ENCODE results near the gene ADAD1. TPM values are rescaled to one million over a fixed set of nuclear protein-coding genes. Genes with fewer than 3 reads are reported as not detected.

ADAD1 gene
- total and polyA plus RNA-seq, 3 experiments from 2014 or later = not detected

DNA sequence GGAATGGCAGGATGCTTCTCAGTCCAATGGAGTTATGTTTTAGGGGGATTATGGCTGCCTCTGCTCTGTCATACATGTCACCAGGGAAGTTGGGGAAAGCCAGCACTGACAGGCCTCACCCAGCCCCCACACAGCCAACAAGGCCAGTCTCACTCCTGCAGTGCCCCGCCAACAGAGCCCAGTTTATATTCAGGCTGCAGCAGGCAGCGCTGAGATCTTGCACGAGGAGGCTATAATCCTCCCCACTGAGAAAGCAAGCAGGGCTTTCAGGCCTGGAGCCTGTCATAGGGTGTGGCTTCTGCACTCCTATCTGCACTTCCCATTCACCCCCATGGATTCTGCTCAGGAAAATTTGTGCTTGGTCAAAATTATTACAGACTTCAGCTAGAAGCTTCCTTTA lies 25.1 kb downstream of the ADAD1 start:
- H3K4me3 ChIP-seq (ENCODE audit: low read length) = no peak overlapping the region
- no peaks in the 10 kb centered on the region for H3K36me3 ChIP-seq (ENCODE audit: insufficient read depth, low read length)
- no peak overlapping the region for H3K27ac Mint-ChIP-seq
- peaks cover 0 to 4% (median 0%) of the 10 kb centered on the region in 3 donors for H3K36me3 Mint-ChIP-seq
- POLR2A ChIA-PET = no interaction called here
- no peak for DNase-seq
- no peaks in the 10 kb centered on the region for H3K4me1 Mint-ChIP-seq
- peaks cover 0 to 4% (median 0%) of the 10 kb centered on the region in 5 donors for H3K9me3 Mint-ChIP-seq
- H3K27me3 Mint-ChIP-seq = peaks cover 0 to 4% of the 10 kb centered on the region in 2 donors
- no peaks in the 10 kb centered on the region for H3K4me1 ChIP-seq (ENCODE audit: insufficient read depth, low read length)
- H3K9me3 ChIP-seq (ENCODE audit: low read length) = no peaks in the 10 kb centered on the region
- no peak overlapping the region for H3K27ac ChIP-seq (ENCODE audit: low read depth, low read length)
- no peaks in the 10 kb centered on the region for H3K27me3 ChIP-seq (ENCODE audit: insufficient read depth, low read length, poor library complexity, severe bottlenecking)
- no peak overlapping the region for H3K4me3 Mint-ChIP-seq
- CTCF ChIA-PET = no interaction called here

DNA sequence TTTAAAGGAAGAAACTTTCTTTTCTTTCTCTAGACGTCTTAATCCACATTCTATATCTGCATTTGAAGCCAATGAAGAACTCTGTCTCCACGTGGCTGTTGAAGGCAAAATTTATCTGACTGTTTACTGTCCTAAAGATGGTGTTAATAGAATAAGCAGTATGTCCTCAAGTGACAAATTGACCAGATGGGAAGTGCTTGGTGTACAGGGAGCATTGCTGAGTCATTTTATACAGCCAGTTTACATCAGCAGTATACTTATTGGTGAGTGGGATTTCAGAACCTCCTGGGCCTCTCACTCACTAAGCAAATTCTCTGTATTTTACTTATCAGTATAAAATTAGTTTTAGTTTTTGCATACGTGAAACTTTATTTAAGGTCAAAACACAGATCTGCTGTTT lies 33.7 kb downstream of the ADAD1 start:
- Mint-ChIP-seq H3K27ac (peak overlapping the region in 1 of 8 donors; percentile 66), H3K27me3 (no peaks in the 10 kb centered on the region), H3K9me3 (no peaks in the 10 kb centered on the region), H3K4me1 (no peaks in the 10 kb centered on the region), H3K4me3 (no peak overlapping the region), H3K36me3 (no peaks in the 10 kb centered on the region)
- H3K27ac ChIP-seq (ENCODE audit: low read depth, low read length) = no peak overlapping the region
- H3K9me3 ChIP-seq (ENCODE audit: low read length) = no peaks in the 10 kb centered on the region
- no peak overlapping the region for H3K4me3 ChIP-seq (ENCODE audit: low read length)
- H3K4me1 ChIP-seq (ENCODE audit: insufficient read depth, low read length) = no peaks in the 10 kb centered on the region
- H3K36me3 ChIP-seq (ENCODE audit: insufficient read depth, low read length) = no peaks in the 10 kb centered on the region
- ChIA-PET POLR2A (no interaction called here), CTCF (no interaction called here)
- no peak for DNase-seq
- H3K27me3 ChIP-seq (ENCODE audit: insufficient read depth, low read length, poor library complexity, severe bottlenecking) = no peaks in the 10 kb centered on the region

DNA sequence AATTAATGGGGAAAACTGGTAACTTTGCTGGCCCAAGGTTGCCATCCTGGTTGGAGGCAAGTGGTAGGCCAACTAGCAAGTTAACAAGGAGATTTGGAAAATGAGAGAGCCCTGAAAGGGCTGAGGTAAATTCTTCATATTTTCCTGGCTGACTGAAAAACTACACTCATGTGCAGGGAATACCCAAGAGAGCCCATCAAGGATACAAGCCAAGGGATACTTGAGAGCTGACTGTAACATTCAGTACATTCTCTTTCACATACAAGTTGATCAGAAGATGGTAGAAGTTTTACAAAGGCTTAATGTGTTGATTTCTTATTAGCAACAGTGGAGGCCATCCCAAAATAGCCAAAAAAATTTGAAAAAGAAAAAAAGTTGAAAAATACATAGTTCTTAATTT lies 44.4 kb downstream of the ADAD1 start:
- Histone ChIP-seq H3K36me3 (ENCODE audit: insufficient read depth, low read length) (no peaks in the 10 kb centered on the region), H3K27ac (ENCODE audit: low read depth, low read length) (no peak overlapping the region), H3K4me1 (ENCODE audit: insufficient read depth, low read length) (no peaks in the 10 kb centered on the region), H3K9me3 (ENCODE audit: low read length) (no peaks in the 10 kb centered on the region), H3K27me3 (ENCODE audit: insufficient read depth, low read length, poor library complexity, severe bottlenecking) (no peaks in the 10 kb centered on the region), H3K4me3 (ENCODE audit: low read length) (no peak overlapping the region)
- peaks cover 0 to 8% (median 4%) of the 10 kb centered on the region in 5 donors for H3K9me3 Mint-ChIP-seq
- H3K27ac Mint-ChIP-seq = no peak overlapping the region
- no peak overlapping the region for H3K4me3 Mint-ChIP-seq
- ChIA-PET POLR2A (no interaction called here), CTCF (no interaction called here)
- DNase-seq = no peak
- H3K27me3 Mint-ChIP-seq = no peaks in the 10 kb centered on the region
- peaks cover 0 to 5% (median 2%) of the 10 kb centered on the region in 3 donors for H3K36me3 Mint-ChIP-seq
- no peaks in the 10 kb centered on the region for H3K4me1 Mint-ChIP-seq

DNA sequence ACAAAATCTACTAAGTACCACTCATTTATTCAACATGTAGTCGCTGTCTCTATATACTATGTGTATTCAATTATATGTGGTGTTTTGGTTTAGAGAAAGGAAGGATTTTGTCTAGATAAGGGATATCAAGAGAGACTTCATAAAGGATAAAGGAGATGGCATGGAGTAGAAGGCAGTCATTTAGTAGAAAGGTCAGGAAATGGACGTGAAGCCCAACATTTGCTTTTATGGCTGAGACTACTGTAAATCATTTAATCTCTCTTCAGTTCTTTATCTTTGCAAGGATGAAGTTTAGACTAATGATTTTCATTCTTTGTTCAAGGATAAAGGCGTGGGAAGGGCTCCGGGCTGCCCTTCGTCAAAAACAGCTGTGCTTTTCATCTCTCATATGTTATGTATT lies 52.5 kb downstream of the ADAD1 start:
- H3K9me3 Mint-ChIP-seq = no peaks in the 10 kb centered on the region
- no peak overlapping the region for H3K27ac ChIP-seq (ENCODE audit: low read depth, low read length)
- H3K9me3 ChIP-seq (ENCODE audit: low read length) = no peaks in the 10 kb centered on the region
- H3K4me3 Mint-ChIP-seq = no peak overlapping the region
- H3K27ac Mint-ChIP-seq = no peak overlapping the region
- H3K27me3 ChIP-seq (ENCODE audit: insufficient read depth, low read length, poor library complexity, severe bottlenecking) = no peaks in the 10 kb centered on the region
- POLR2A ChIA-PET = no interaction called here
- H3K4me1 Mint-ChIP-seq = peaks cover 13 to 26% (median 23%) of the 10 kb centered on the region in 3 donors
- H3K36me3 ChIP-seq (ENCODE audit: insufficient read depth, low read length) = no peaks in the 10 kb centered on the region
- DNase-seq = no peak
- no peaks in the 10 kb centered on the region for H3K27me3 Mint-ChIP-seq
- CTCF ChIA-PET = no interaction called here
- no peaks in the 10 kb centered on the region for H3K36me3 Mint-ChIP-seq
- H3K4me1 ChIP-seq (ENCODE audit: insufficient read depth, low read length) = peaks cover 17% of the 10 kb centered on the region
- H3K4me3 ChIP-seq (ENCODE audit: low read length) = no peak overlapping the region

DNA sequence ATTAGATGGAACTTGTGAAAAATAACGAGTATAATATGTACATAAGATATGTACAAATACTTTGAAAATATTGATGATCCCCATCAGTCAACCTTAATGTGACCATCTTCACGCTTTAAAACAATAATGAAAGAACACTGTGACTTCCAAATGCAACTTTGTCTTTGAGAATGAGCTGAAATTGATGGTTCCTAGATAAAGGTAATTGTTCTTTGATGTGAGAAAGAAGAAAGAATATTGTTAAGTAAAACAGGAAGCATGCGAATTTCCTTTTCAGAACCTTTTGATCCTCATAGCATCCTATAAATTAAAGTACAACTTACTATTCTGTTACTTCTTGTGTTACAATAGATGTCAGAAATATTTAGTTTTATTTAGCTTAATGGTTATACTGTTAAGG lies 55.5 kb downstream of the ADAD1 start:
- H3K27me3 Mint-ChIP-seq = no peaks in the 10 kb centered on the region
- Histone ChIP-seq H3K9me3 (ENCODE audit: low read length) (no peaks in the 10 kb centered on the region), H3K4me3 (ENCODE audit: low read length) (no peak overlapping the region), H3K4me1 (ENCODE audit: insufficient read depth, low read length) (peaks cover 17% of the 10 kb centered on the region), H3K36me3 (ENCODE audit: insufficient read depth, low read length) (no peaks in the 10 kb centered on the region), H3K27ac (ENCODE audit: low read depth, low read length) (no peak overlapping the region), H3K27me3 (ENCODE audit: insufficient read depth, low read length, poor library complexity, severe bottlenecking) (no peaks in the 10 kb centered on the region)
- no peaks in the 10 kb centered on the region for H3K9me3 Mint-ChIP-seq
- H3K4me3 Mint-ChIP-seq = no peak overlapping the region
- peaks cover 13 to 26% (median 23%) of the 10 kb centered on the region in 3 donors for H3K4me1 Mint-ChIP-seq
- H3K36me3 Mint-ChIP-seq = no peaks in the 10 kb centered on the region
- ChIA-PET POLR2A (no interaction called here), CTCF (no interaction called here)
- DNase-seq = peak in 1 of 5 donors; percentile 10
- H3K27ac Mint-ChIP-seq = no peak overlapping the region

DNA sequence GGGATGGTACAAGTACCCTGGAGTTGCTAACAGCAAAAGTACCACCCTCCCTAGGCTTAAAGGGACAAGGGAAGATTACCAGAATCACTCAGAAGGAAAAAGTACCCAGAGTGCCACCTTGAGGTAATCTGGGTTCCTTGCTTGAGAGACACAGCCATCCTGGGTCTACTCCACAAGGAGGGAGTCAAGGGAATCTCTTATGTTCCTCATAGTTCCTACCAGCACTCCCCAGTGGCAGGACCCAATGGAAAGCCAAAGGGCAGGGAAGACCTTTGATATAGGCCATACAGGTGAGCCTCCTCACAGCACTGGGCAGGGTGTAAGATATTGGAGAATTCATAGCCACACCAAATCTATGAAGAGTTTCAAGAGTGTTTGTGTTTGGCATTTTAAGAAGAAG lies 72.0 kb downstream of the ADAD1 start:
- no peaks in the 10 kb centered on the region for H3K9me3 Mint-ChIP-seq
- DNase-seq = peak in 1 of 5 donors; percentile 1
- H3K27me3 Mint-ChIP-seq = no peaks in the 10 kb centered on the region
- no peak overlapping the region for H3K4me3 Mint-ChIP-seq
- POLR2A ChIA-PET = no interaction called here
- Histone ChIP-seq H3K4me3 (ENCODE audit: low read length) (no peak overlapping the region), H3K27me3 (ENCODE audit: insufficient read depth, low read length, poor library complexity, severe bottlenecking) (no peaks in the 10 kb centered on the region), H3K36me3 (ENCODE audit: insufficient read depth, low read length) (no peaks in the 10 kb centered on the region), H3K4me1 (ENCODE audit: insufficient read depth, low read length) (peaks cover 11% of the 10 kb centered on the region), H3K27ac (ENCODE audit: low read depth, low read length) (no peak overlapping the region), H3K9me3 (ENCODE audit: low read length) (no peaks in the 10 kb centered on the region)
- CTCF ChIA-PET = interaction anchor here (1.6 kb wide), 1 partner anchor 92 kb away, joined by 3 read pairs; no protein-coding TSS in a partner anchor
- H3K27ac Mint-ChIP-seq = peak overlapping the region in 1 of 8 donors; percentile 86
- H3K36me3 Mint-ChIP-seq = peaks cover 2 to 9% (median 7%) of the 10 kb centered on the region in 3 donors
- peaks cover 20 to 39% (median 36%) of the 10 kb centered on the region in 3 donors for H3K4me1 Mint-ChIP-seq

DNA sequence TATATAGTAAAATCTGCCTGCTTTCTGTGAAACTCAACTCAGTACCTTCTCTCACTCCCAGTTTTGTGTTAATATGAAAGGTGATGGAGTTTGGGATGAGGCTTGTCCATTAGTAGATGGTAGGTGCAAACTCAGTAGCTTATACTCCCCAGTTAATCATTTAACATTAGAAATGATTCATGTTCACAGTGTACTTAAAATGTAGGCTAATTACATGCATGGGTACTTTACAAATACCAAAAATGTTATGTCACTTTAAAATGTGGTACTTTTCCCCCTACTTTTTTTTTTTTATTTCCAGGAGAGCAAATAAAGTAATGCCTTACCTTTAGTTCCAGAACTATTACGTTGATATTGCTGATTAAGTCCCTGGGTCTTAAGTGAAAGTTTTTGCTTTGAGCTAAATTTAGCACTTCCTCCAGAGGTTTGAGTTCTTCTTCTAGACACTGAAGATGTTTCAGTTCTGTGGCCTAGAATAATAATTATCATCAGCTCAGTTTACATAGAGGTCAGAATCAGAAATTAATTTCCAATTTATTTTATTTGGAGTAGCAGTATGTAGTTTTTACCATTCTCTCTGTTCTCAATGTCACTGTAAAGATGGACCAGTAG lies 74.7 kb downstream of the ADAD1 start:
- Histone ChIP-seq H3K27ac (ENCODE audit: low read depth, low read length) (no peak overlapping the region), H3K4me1 (ENCODE audit: insufficient read depth, low read length) (peaks cover 36% of the 10 kb centered on the region), H3K9me3 (ENCODE audit: low read length) (no peaks in the 10 kb centered on the region), H3K27me3 (ENCODE audit: insufficient read depth, low read length, poor library complexity, severe bottlenecking) (no peaks in the 10 kb centered on the region), H3K36me3 (ENCODE audit: insufficient read depth, low read length) (no peaks in the 10 kb centered on the region), H3K4me3 (ENCODE audit: low read length) (no peak overlapping the region)
- peaks cover 44 to 66% (median 63%) of the 10 kb centered on the region in 3 donors for H3K4me1 Mint-ChIP-seq
- peak overlapping the region in 4 of 8 donors; percentile 5 to 60 (median 39) for H3K27ac Mint-ChIP-seq
- peak overlapping the region in 2 of 7 donors; percentile 27 to 38 for H3K4me3 Mint-ChIP-seq
- CTCF ChIA-PET = no interaction called here
- no peaks in the 10 kb centered on the region for H3K9me3 Mint-ChIP-seq
- DNase-seq = no peak
- no peaks in the 10 kb centered on the region for H3K27me3 Mint-ChIP-seq
- H3K36me3 Mint-ChIP-seq = peaks cover 2 to 8% (median 7%) of the 10 kb centered on the region in 3 donors
- POLR2A ChIA-PET = interaction anchor here (0.7 kb wide), 1 partner anchor 80 kb away, joined by 3 read pairs; no protein-coding TSS in a partner anchor

DNA sequence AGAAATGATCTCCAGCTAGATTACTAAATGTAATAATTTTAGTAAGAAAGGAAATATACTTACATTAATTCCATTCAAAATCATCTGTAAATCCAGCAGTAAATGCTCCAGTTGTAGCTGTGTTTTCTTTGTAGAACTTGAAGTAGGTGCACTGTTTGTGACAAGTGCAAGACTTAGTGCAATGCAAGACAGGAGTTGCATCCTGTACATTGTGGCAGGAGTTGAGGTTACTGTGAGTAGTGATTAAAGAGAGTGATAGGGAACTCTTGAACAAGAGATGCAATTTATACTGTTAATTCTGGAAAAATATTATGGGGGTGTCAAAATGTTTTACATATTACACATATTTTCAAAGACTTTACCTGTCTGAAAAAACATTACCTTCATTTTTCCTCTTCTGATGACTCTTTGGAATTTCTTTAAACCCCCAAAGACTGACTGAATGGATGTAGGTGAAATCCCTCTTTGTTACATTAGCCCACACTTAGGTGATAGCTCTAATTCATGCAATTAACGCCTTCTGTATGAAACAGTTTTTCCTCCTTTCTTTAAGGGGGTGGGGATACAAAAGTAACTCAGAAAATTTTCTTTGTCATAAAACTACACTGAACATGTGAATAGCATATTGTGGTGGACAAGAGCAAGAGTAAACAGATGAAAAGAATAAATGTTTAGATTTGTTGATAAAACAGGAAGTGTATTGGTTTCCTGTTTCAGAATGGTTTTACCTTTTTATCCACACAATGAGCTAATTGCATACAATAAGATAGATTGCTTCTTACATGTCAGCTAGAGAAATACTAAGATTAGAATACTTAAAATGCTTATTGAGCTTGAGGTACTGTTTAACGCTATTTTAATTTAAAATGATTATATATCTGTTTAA lies 77.7 kb downstream of the ADAD1 start, which contains the start of gene IL2:
IL2 (minus strand) TSS at position 495 of the 886 bp plus-strand sequence; CDS start at position 210, 285 bp downstream.
- peaks cover 43% of the 10 kb centered on the region for H3K4me1 ChIP-seq (ENCODE audit: insufficient read depth, low read length)
- no peak within 1 kb of the TSS for H3K27ac ChIP-seq (ENCODE audit: low read depth, low read length)
- Mint-ChIP-seq H3K27ac (peak within 1 kb of the TSS; percentile 63 to 95 (median 86)), H3K4me3 (peak within 1 kb of the TSS; percentile 16 to 87 (median 80)), H3K36me3 (peaks cover 0 to 7% (median 2%) of the 10 kb centered on the region in 3 donors), H3K4me1 (peaks cover 52 to 71% (median 66%) of the 10 kb centered on the region in 3 donors), H3K27me3 (no peaks in the 10 kb centered on the region), H3K9me3 (no peaks in the 10 kb centered on the region)
- ChIA-PET CTCF (interaction anchor here (0.8 to 1.8 kb wide), 3 partner anchors 10 to 122 kb away, joined by 3 to 5 read pairs (median 4); no protein-coding TSS in a partner anchor), POLR2A (interaction anchor here (0.7 to 1.4 kb wide), 2 partner anchors 141 to 276 kb away, joined by 4 to 5 read pairs; partner anchors contain the start of gene BBS12)
- H3K9me3 ChIP-seq (ENCODE audit: low read length) = no peaks in the 10 kb centered on the region
- DNase-seq = peak in 1 of 5 donors; percentile 16
- H3K4me3 ChIP-seq (ENCODE audit: low read length) = peak within 1 kb of the TSS; percentile 27
- no peaks in the 10 kb centered on the region for H3K27me3 ChIP-seq (ENCODE audit: insufficient read depth, low read length, poor library complexity, severe bottlenecking)
- no peaks in the 10 kb centered on the region for H3K36me3 ChIP-seq (ENCODE audit: insufficient read depth, low read length)
